ENCODE results near the gene QKI. TPM values are rescaled to one million over a fixed set of nuclear protein-coding genes. Genes with fewer than 3 reads are reported as not detected.

QKI gene
- total and polyA plus RNA-seq, 2 of the 8 experiments (the other 6 are each of a cell fraction or from before 2014, with no cell fraction given) = 181 to 183 TPM

DNA sequence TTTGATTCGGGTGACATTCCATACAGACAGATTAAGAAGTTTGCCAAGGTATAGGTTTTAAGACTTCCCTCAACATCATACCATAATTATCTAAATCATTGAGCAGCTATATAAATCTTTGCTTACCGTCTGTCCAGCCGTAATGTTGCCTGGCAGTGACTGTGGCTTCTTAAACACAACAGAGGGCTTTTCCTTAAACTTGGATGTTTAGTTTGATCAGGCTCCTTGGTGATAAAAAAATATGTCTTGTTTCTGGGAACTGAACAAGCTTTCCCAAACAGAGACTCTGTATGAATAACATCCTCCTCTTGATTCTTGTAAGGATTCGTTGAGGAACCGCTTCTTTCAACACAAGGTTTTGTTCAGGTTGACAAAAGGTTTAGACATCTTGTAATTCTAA lies 130.9 kb downstream of the QKI start:
- no peak overlapping the region for H4K8ac ChIP-seq (ENCODE audit: extremely low read depth, insufficient read depth, low read length)
- no peaks in the 10 kb centered on the region for H3K36me3 ChIP-seq (ENCODE audit: control insufficient read depth in 2 of 4, insufficient read depth in 4 of 4, low read length in 3 of 4)
- no peak overlapping the region for H4K5ac ChIP-seq (ENCODE audit: insufficient read length, low read depth, low read length)
- no peak overlapping the region for H2BK120ac ChIP-seq (replicated peaks; ENCODE audit: low read depth, low read length)
- H3K23me2 ChIP-seq (ENCODE audit: low read depth, low read length) = no peaks in the 10 kb centered on the region
- H2BK12ac ChIP-seq (ENCODE audit: low read depth, low read length) = no peak overlapping the region
- ChIA-PET POLR2A (ENCODE audit: partially characterized antibody) (interaction anchor here (1.1 kb wide), 1 partner anchor 9 kb away, joined by 3 read pairs; no protein-coding TSS in a partner anchor), CTCF (ENCODE audit: partially characterized antibody) (interaction anchor here (2.5 kb wide), 1 partner anchor 9 kb away, joined by 12 read pairs; no protein-coding TSS in a partner anchor)
- H3K23ac ChIP-seq (ENCODE audit: insufficient read length) = no peak overlapping the region
- peaks cover 1 to 21% (median 8%) of the 10 kb centered on the region in 4 experiments; a peak in 3 of 7 replicates for H3K4me1 ChIP-seq (replicated peaks in 1 of 4; ENCODE audit: control insufficient read depth in 3 of 4, insufficient read depth in 4 of 4, low read length in 3 of 4)
- no peak overlapping the region for H3K27ac ChIP-seq (ENCODE audit: low read depth, low read length)
- H4K91ac ChIP-seq (replicated peaks; ENCODE audit: insufficient read length, low read length) = no peak overlapping the region
- no peak overlapping the region for H3K4me2 ChIP-seq (ENCODE audit: insufficient read depth in 1 of 2, low read depth in 2 of 2, low read length in 2 of 2)
- no peaks in the 10 kb centered on the region for H3K27me3 ChIP-seq (replicated peaks in 1 of 4; ENCODE audit: control insufficient read depth in 3 of 4, extremely low read depth in 1 of 4, insufficient read depth in 3 of 4, low read length in 3 of 4)
- H3K4me3 ChIP-seq (ENCODE audit: extremely low read depth in 1 of 4, insufficient read depth in 2 of 4, low read depth in 3 of 4, low read length in 4 of 4) = no peak overlapping the region
- H2BK15ac ChIP-seq (ENCODE audit: low read length) = no peak overlapping the region
- no peak overlapping the region for H3K18ac ChIP-seq (ENCODE audit: extremely low read depth, low read length)
- WGBS, 2 experiments (ENCODE audit: extremely low coverage in 1 of 2, insufficient coverage in 1 of 2, insufficient read length in 1 of 2, insufficient replicate concordance in 2 of 2, low coverage in 1 of 2, low lambda C conversion rate in 2 of 2, missing lambda C conversion rate in 1 of 2) = 81% methylated on average over 5 of the region's 5 CpGs; no CpG with 5 or more reads in 1 of the 2 experiments
- FAIRE-seq (no peak), DNase-seq (ENCODE audit: low read depth in 1 of 2, low spot score in 2 of 2) (no peak)
- H3K79me1 ChIP-seq (ENCODE audit: low read depth, low read length) = no peaks in the 10 kb centered on the region; the same call in 1 of the 2 replicates
- no peak overlapping the region for H3K9ac ChIP-seq (replicated peaks in 1 of 4; ENCODE audit: extremely low read depth in 1 of 4, low read depth in 3 of 4, low read length in 3 of 4)
- peaks cover 2% of the 10 kb centered on the region in 2 experiments for H4K20me1 ChIP-seq (replicated peaks in 1 of 2; ENCODE audit: control insufficient read depth in 1 of 2, insufficient read depth in 2 of 2, low read length in 2 of 2)
- H3K4ac ChIP-seq (replicated peaks; ENCODE audit: insufficient read length, low read depth, low read length) = no peak overlapping the region
- H2BK20ac ChIP-seq (ENCODE audit: low read length) = no peak overlapping the region
- peaks cover 0 to 85% of the 10 kb centered on the region in 2 experiments; a peak in 3 of 4 replicates for H3K79me2 ChIP-seq (ENCODE audit: control insufficient read depth in 1 of 2, insufficient read depth in 2 of 2, low read length in 2 of 2)
- H3K9me3 ChIP-seq (ENCODE audit: insufficient read depth in 2 of 2, low read depth in 1 of 2, low read length in 1 of 2) = no peaks in the 10 kb centered on the region
- no peak overlapping the region for H2AFZ ChIP-seq (ENCODE audit: low read length)
- H2AK5ac ChIP-seq (ENCODE audit: low read depth, low read length) = no peak overlapping the region
- no peak overlapping the region for H2BK5ac ChIP-seq (ENCODE audit: low read depth, low read length)
- H3K56ac ChIP-seq (replicated peaks; ENCODE audit: insufficient read length, low read depth, low read length) = no peak overlapping the region
- H3K14ac ChIP-seq (ENCODE audit: insufficient read length) = no peak overlapping the region
- TF ChIP-seq POLR2AphosphoS5 (IDR thresholded peaks at IDR 0.05; ENCODE audit: low read depth, low read length) (no peak), CREB1 (IDR thresholded peaks at IDR 0.05) (no peak), SP2 (IDR thresholded peaks at IDR 0.05; ENCODE audit: low read length) (no peak), EZH2 (IDR thresholded peaks at IDR 0.05; ENCODE audit: low read depth, low read length, severe bottlenecking) (no peak), CBX8 (IDR thresholded peaks at IDR 0.05; ENCODE audit: borderline replicate concordance, low read depth, low read length) (no peak)
